Measurements from ENCODE around the gene ATP12A.

The ATP12A gene

DNA sequence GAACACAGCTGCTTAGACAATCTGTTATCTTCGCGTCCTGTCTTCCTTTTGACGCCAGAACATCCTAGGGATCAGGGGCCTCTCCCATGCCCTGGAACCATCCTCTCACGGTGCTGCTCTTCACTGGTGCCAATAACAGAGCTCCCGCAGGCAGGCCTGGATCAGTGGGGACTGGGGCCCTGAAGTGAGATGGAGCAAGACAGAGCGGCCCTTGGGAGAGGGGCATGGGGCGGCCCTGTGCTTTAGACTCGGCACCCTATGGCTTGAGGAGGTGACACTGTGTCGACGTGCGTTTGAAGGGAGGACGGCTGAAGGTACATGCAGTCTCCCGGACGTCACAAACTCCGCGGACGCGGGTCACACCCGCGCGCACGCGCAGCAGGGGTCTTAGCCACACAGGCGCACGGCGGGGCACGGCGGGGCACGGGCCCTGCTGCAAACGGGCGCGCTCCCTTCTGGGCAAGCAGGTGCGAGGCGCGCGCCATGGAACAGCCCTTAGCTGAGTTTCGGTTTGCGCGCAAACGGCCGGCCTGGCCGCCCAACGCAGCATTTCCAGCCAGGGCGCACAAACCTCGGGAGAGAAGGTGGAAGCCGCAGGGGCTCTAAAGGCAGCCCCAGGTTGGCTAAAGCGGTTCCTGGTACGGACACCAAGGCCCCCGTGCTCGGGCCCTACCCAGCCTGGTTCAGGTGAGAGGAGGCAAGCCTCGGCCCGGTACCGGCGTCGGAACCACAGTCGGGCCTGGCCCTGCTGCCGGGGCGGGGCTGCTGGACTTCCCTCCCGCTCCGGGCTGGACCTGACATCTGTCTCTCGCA is 67.2 kb downstream of the ATP12A start:
- Histone ChIP-seq H3K9ac (peak overlapping the region; percentile 58; the same call in 1 of the 2 replicates), H3K79me2 (ENCODE audit: insufficient read depth, low read depth) (no peaks in the 10 kb centered on the region), H3K27me3 (ENCODE audit: insufficient read depth, low read depth) (no peaks in the 10 kb centered on the region), H3K4me1 (ENCODE audit: low read depth, poor library complexity, severe bottlenecking) (no peaks in the 10 kb centered on the region), H4K20me1 (ENCODE audit: insufficient read depth) (no peaks in the 10 kb centered on the region), H2AFZ (ENCODE audit: low read depth) (peak overlapping the region; percentile 54; the same call in 1 of the 2 replicates), H3K36me3 (ENCODE audit: insufficient read depth) (no peaks in the 10 kb centered on the region), H3K27ac (peak overlapping the region; percentile 20; the same call in 1 of the 2 replicates), H3K4me3 (IDR thresholded peaks at IDR 0.05; ENCODE audit: insufficient read depth, low read depth, low read length) (no peak overlapping the region), H3K4me2 (peak overlapping the region; percentile 39; the same call in 1 of the 2 replicates)
- TF ChIP-seq, protein P1, sequence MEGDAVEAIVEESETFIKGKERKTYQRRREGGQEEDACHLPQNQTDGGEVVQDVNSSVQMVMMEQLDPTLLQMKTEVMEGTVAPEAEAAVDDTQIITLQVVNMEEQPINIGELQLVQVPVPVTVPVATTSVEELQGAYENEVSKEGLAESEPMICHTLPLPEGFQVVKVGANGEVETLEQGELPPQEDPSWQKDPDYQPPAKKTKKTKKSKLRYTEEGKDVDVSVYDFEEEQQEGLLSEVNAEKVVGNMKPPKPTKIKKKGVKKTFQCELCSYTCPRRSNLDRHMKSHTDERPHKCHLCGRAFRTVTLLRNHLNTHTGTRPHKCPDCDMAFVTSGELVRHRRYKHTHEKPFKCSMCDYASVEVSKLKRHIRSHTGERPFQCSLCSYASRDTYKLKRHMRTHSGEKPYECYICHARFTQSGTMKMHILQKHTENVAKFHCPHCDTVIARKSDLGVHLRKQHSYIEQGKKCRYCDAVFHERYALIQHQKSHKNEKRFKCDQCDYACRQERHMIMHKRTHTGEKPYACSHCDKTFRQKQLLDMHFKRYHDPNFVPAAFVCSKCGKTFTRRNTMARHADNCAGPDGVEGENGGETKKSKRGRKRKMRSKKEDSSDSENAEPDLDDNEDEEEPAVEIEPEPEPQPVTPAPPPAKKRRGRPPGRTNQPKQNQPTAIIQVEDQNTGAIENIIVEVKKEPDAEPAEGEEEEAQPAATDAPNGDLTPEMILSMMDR (conservative IDR thresholded peaks at IDR 0.05; ENCODE audit: low read depth, low read length), result no peak

DNA sequence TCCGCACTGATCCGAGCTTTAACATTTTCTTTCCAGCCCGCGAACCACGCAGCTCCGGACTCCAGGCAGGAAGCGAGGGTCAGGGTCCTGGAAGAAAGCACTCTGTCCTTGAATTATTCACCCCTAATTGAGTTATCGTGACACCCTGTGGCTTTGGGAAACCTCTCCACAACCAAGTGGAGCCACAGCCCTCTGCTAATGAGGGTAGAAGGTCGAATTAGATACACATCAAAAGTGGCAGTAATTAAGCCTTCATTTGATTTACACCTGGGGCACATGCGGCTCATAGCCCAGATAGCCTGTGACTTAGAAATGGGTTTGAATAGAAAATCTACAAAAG is 67.8 kb downstream of the ATP12A start:
- Histone ChIP-seq H3K27ac (peak overlapping the region; percentile 20; the same call in 1 of the 2 replicates), H3K9ac (peak overlapping the region; percentile 58; the same call in 1 of the 2 replicates), H3K27me3 (ENCODE audit: insufficient read depth, low read depth) (no peaks in the 10 kb centered on the region), H3K36me3 (ENCODE audit: insufficient read depth) (no peaks in the 10 kb centered on the region), H3K4me1 (ENCODE audit: low read depth, poor library complexity, severe bottlenecking) (no peaks in the 10 kb centered on the region), H3K4me2 (peak overlapping the region; percentile 39; the same call in 1 of the 2 replicates), H3K79me2 (ENCODE audit: insufficient read depth, low read depth) (no peaks in the 10 kb centered on the region), H3K4me3 (IDR thresholded peaks at IDR 0.05; ENCODE audit: insufficient read depth, low read depth, low read length) (no peak overlapping the region), H4K20me1 (ENCODE audit: insufficient read depth) (no peaks in the 10 kb centered on the region), H2AFZ (ENCODE audit: low read depth) (peak overlapping the region; percentile 54)
- TF ChIP-seq, protein P1 (conservative IDR thresholded peaks at IDR 0.05; ENCODE audit: low read depth, low read length), result no peak

DNA sequence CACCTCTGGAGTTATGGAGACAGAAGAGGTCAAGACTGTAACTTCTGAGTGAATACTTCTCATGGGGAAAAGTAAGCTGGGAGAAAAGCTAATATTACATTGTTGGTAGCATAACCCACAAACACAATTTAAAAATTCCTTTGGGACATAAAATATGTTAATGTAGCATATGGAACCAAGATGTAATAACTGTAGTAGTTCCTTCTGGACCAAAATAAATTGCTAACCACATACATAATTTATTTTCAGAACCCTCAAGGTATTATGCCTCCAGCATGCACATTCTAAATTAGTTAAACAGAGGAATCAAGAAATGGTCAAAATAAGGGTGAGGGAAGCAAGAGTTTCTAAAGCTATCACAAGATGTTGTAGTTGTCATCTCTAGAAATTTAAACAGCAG is 79.0 kb downstream of the ATP12A start:
- Histone ChIP-seq H3K36me3 (ENCODE audit: insufficient read depth) (no peaks in the 10 kb centered on the region), H3K4me1 (ENCODE audit: low read depth, poor library complexity, severe bottlenecking) (no peaks in the 10 kb centered on the region), H3K4me3 (IDR thresholded peaks at IDR 0.05; ENCODE audit: insufficient read depth, low read depth, low read length) (no peak overlapping the region), H3K27ac (no peak overlapping the region), H2AFZ (ENCODE audit: low read depth) (no peak overlapping the region), H3K9ac (no peak overlapping the region), H3K79me2 (ENCODE audit: insufficient read depth, low read depth) (no peaks in the 10 kb centered on the region), H4K20me1 (ENCODE audit: insufficient read depth) (no peaks in the 10 kb centered on the region), H3K27me3 (ENCODE audit: insufficient read depth, low read depth) (no peaks in the 10 kb centered on the region), H3K4me2 (no peak overlapping the region)
- TF ChIP-seq, protein P1 (conservative IDR thresholded peaks at IDR 0.05; ENCODE audit: low read depth, low read length), result no peak
